ENCODE data around the gene PNPLA1.
"Not testable (repeated sequence)": the region's sequence is repeated elsewhere in the genome, so short reads cannot be mapped to it uniquely, and the experiment has no call there.

Gene PNPLA1

DNA sequence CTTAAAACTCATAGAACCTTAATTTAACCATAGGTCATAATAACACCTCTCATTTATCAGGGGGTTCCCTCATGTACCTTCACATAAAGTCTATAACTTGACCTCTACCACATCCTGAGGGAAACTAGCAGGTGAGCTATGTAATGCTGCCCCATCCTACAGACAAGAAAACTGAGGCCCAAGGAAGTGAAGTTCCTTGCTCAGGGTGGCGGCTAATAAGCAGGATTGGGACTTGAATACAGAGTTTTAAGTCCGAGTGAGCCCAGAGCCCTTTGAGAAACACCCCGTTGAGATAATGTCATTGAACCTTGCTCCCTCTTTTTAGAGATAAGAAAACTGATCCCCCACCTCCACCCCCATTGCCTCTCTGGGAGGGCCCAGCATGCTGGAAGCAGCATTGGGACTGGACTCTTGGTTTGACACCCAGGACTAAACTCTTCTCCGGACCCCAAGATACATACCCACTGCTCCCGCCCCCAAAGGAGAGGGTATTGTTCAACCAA, 66.4 kb downstream of the PNPLA1 start:
- DNase-seq (ENCODE audit: low read depth): no peak

- DNase-seq (ENCODE audit: low read depth): no peak
Observed at GRCh38 chr6:36336779-36337241, 67.0 kb downstream of the PNPLA1 start, which contains the start of gene BNIP5. Gene BNIP5 (minus strand): TSS chr6:36336888. CDS start chr6:36330690, 6,198 bp downstream.

DNA sequence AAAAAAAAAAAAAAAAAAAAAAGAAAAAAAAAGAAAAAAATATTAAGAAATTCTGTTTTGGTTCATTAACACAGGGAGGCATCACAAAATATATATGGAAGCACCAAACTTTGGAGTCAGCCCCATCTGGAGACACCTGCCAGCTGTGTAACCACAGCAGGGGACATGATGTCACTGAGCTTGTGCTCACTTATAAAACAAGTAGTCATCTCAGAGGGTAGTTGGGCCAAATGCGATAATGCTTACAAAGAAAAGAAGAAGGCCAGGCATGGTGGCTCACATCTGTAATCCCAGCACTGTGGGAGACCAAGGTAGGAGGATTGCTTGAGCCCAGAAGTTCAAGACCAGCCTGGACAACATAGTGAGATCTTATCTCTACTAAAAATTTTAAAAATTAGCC, 68.0 kb downstream of the PNPLA1 start:
- no peak for DNase-seq (ENCODE audit: low read depth)

DNA sequence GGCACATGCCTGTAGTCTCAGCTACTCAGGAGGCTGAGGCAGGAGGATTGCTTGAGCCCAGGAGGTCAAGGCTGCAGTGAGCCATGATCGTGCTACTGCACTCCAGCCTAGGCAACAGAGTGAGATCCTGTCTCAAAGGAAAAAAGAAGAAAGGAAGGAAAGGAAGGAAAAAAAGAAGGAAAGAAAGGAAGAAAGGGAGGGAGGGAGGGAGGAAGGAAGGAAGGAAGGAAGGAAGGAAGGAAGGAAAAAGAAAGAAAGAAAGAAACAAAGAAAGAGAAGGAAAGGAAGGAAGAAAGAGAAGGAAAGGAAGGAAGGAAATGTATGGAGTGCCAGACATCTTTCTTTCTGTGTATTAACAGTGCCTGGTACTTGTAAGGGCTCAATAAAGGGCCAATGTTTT, 68.4 kb downstream of the PNPLA1 start:
- DNase-seq (ENCODE audit: low read depth): not testable (repeated sequence)

DNA sequence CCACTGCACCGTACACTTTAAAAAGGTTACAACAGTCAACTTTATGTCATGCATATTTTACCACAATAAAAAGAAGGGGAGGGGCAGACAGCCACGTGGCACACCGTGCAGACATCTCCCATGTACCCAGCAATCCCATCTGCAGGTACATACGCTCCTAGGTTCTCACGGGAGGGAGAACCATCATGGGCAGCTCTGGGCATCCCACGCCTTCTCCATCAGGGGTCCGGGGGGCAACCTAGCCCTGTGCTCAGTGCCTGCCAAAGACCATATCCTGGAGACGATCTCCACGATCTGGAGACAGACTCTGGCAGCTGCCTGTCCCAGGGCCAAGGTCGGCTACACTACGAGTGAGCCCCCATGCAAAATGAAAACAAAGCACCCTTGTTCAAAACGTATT, 69.3 kb downstream of the PNPLA1 start:
- no peak for DNase-seq (ENCODE audit: low read depth)

- no peak for DNase-seq (ENCODE audit: low read depth)
Observed at GRCh38 chr6:36340306-36340617, 70.4 kb downstream of the PNPLA1 start.

DNA sequence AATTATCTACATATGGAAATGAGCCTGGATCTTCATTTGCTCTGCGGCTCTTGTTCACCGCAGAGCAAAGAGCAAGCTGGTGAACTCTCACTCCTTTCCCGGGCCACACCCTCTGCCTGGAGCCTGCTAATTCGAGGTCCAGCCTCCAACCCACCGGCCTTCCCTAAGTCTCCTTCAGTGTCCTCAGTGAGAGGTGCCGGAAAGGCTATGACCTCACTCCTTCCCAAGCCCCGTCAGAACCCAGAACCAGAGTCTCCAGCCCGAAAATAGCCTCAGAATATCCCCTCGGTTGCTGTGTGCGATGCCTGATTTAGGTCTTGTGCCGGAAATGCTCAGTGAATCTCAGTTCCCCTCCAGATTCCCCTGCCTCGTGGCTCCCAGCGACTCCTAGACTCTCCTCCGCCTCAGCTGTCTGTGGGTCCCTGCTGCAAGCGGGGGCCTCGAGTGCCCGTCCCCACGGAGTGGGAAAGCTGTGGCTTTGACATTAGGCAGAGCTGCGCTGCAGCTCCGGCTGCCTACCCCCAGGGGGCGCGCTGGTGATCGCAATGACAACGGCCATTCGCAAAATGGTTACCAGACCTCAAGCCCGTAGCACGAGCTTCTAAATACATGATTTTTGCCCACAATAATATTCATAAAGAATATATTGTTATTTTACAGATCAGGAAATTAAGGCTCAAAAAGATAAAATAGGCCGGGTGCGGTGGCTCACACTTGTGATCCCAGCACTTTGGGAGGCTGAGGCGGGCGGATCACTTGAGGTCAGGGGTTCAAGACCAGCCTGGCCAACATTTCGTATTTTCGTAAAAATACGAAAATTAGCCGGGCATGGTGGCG, 71.0 kb downstream of the PNPLA1 start:
- DNase-seq (ENCODE audit: low read depth): no peak

DNA sequence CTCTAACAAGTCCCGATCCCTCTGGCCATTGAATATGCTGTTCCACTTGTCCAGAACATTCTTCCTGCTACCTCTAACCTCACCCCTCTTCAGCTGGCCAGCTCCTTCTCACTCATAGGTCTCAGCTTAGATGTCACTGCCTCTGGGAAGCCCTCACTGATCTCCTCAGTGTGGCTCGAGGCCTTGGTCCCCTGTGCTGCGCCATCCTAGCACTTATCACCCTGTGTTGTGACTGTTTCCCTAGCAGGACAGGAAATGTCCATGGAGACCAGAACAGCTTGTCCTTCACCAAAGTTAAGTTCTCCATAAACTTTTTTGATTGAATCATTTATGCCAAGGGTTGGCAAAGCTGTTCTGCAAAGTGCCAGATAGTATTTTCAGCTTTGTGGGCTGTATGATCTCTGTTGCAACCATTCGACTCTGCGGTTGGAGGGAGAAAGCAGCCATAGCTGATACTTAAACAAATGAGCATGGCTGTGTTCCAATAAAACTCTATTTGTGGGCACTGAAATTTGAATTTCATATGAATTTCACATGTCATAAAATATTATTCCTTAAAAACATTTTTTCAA, 73.3 kb downstream of the PNPLA1 start:
- DNase-seq (ENCODE audit: low read depth): no peak

DNA sequence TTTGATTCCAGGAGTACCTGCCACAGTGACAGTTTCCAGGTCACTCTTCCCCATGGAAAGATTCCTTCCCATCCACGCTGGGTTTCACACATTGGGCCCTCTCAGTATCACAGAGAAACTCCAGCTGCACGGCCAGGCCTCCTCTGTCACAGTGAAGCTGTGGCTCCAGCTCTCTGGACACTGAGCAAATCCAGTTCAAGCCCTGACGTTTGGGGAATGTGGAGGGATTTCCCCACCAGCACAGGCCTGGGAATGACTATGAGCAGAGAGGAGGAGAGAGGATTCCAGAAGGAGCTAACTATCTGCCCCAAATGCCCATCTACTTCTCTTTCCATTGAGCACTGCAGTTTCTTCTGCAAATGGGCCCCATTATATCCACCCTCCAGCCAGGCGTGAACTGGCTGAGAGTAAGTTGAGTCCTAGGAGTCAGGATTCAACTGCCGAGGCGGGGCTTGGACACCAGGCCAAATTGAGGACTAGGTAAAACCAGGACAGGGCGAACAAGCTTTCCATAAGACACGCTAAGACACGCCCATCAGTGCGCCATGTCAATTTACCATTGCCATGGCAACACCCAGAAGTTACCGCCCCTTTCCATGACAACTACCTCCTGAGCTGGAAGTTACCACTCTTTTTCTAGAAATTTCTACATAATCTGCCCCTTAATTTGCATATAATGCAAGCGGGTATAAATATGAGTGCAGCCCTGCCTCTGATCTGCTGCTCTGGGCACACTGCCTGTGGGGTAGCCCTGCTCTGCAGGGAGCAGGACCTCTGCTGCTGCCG, 76.0 kb downstream of the PNPLA1 start:
- DNase-seq (ENCODE audit: low read depth): no peak

DNA sequence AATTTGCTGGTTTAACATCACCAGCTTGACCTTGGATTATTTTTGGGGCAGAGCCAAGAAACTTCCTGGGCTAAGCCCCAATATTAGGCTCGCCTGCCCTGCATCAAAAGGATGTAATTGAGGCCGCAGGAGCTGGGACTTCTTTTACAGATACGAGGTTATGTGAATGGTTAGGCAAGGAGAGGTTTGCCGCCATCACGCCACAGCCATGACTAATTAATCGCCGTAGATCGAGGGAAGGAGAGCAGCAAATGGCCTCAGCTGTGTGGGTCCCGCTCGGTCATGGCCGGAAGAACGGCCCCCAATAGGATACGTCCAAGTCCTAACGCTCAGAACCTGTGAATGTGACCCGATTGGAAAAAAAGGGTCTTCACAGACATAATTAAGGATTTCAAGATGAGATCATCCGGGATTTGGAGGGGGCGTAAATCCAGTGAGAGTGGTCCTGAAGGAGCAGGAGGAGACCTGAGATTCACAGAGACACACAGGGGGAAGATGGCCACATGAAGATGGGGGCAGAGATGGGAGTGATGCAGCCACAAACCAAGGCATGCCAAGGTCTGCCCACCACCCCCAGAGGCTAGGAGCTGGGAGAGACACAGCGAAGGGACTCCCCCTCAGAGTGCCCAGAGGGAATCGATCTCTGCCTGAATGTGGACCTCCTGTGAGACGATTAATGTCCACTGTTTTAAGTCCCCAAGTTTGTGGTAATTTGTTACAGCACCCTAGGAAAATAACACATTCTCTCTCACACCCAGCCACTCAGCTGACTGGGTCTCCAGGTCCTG, 76.8 kb downstream of the PNPLA1 start:
- no peak for DNase-seq (ENCODE audit: low read depth)

- DNase-seq (ENCODE audit: low read depth): no peak
Observed at GRCh38 chr6:36347621-36348020, 77.8 kb downstream of the PNPLA1 start.

GRCh38 chr6:36349240-36349639, 79.4 kb downstream of the PNPLA1 start:
- no peak for DNase-seq (ENCODE audit: low read depth)

GRCh38 chr6:36350082-36350481, 80.2 kb downstream of the PNPLA1 start:
- no peak for DNase-seq (ENCODE audit: low read depth)

- peak; percentile 92 for DNase-seq (ENCODE audit: low read depth)
Observed at GRCh38 chr6:36350681-36351571, 81.1 kb downstream of the PNPLA1 start.

- no peak for DNase-seq (ENCODE audit: low read depth)
Observed at GRCh38 chr6:36352477-36353157, 82.8 kb downstream of the PNPLA1 start.

DNA sequence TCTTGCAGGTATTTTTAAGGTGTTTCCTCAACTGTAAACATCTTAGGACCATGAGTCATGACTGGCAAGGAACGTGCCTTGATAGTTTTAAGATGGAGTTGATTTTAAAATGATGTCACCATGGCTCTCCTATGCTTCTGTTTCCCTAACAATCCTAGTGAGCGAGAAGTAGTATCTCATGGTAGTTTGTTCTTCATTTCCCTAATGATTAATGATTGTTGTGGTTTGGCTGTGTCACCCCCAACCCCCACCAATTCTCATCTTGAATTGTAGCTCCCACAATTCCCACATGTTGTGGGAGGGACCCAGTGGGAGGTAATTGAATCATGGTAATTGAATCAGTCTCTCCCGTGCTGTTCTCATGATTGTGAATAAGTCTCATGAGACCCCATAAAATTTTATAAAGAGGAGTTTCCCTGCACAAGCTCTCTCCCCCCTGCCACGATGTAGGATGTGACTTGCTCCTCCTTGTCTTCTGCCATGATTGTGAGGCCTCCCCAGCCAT, 83.6 kb downstream of the PNPLA1 start:
- DNase-seq (ENCODE audit: low read depth): no peak

DNA sequence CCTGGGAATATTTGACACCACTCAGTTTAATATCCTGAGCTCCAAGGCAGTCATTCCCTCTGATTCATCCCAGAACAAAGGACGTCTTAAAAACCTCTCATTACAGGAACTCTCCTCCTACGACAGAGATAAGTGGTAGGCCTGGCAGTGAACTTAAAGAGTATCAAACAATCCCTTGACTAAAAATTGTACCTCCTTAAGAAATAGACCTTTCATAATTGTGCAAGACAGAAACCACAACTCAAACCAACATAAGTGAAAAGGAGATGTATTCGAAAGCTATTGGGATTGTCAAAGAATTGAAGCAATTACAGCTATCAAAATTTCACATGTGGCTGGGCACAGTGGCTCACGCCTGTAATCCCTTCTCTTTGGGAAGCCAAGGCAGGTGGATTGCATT, 86.0 kb downstream of the PNPLA1 start:
- no peak for DNase-seq (ENCODE audit: low read depth)

- DNase-seq (ENCODE audit: low read depth): no peak
Observed at GRCh38 chr6:36357872-36358225, 88.0 kb downstream of the PNPLA1 start.

Data from non-pigmented ciliary epithelial cell (primary cell).